Upper lobe of left lung (tissue), 4 donors: ENCODE data around the gene CEP104.

ENCODE experiments used
- CTCF ChIP-seq, 6 experiments: fragments of 450-650 bp in 4 of 6; fragments of 200-600 bp in 2 of 6; sonication (generic) in 2 of 6; IDR thresholded peaks; one replicate each; pipeline ENCODE4 v1.5.1; 2016 to 2019; ENCODE audit warnings: antibody characterized with exemption in 6 of 6
- EP300 ChIP-seq, 4 donors: sonication (generic); formaldehyde crosslinking; IDR thresholded peaks; one replicate each; pipeline ENCODE4 v1.5.1; 2017; ENCODE audit warnings: antibody characterized with exemption in 4 of 4, control low read depth in 2 of 4
- POLR2A ChIP-seq, 4 donors: fragments of 450-650 bp; IDR thresholded peaks; one replicate each; pipeline ENCODE4 v1.5.1; 2016 to 2017; ENCODE audit warnings: antibody characterized with exemption in 4 of 4, mild to moderate bottlenecking in 2 of 4
- POLR2AphosphoS5 ChIP-seq, 2 donors: sonication (generic); formaldehyde crosslinking; IDR thresholded peaks; one replicate each; pipeline ENCODE4 v1.5.1; 2017; ENCODE audit warnings: antibody characterized with exemption in 2 of 2

GRCh38 chr1:3846541-3846940, 10.5 kb downstream of the CEP104 start:
- TF ChIP-seq CTCF (IDR thresholded peaks at IDR 0.05) (no peak), POLR2A (IDR thresholded peaks at IDR 0.05) (no peak), POLR2AphosphoS5 (IDR thresholded peaks at IDR 0.05) (no peak), EP300 (IDR thresholded peaks at IDR 0.05) (no peak)
